HUES48 (cell line): ENCODE results near the gene HNRNPUL1.
A peak's percentile ranks its signal among the peaks of the same experiment; 100 is the strongest.
"Not testable (repeated sequence)": the region's sequence is repeated elsewhere in the genome, so short reads cannot be mapped to it uniquely, and the experiment has no call there.

Source experiments
- H3K27ac ChIP-seq: one replicate; pipeline ENCODE4 v1.7.0; 2013; ENCODE audit warnings: low read depth, low read length, inconsistent platforms
- H3K27me3 ChIP-seq: 2 replicates; pipeline ENCODE4 v1.6.1; 2013; ENCODE audit warnings: mild to moderate bottlenecking, low read length; ENCODE audit not compliant: control insufficient read depth, insufficient read depth
- H3K36me3 ChIP-seq: 2 replicates; pipeline ENCODE4 v1.6.1; 2013; ENCODE audit warnings: low read length; ENCODE audit not compliant: control insufficient read depth, insufficient read depth
- H3K4me1 ChIP-seq: 2 replicates; pipeline ENCODE4 v1.6.1; 2013; ENCODE audit warnings: mild to moderate bottlenecking, low read length; ENCODE audit not compliant: control insufficient read depth, insufficient read depth
- H3K4me3 ChIP-seq: 2 replicates; pipeline ENCODE4 v1.5.1; 2013; ENCODE audit warnings: mild to moderate bottlenecking, low read depth, low read length
- H3K9ac ChIP-seq: 2 replicates; pipeline ENCODE4 v1.6.1; 2013; ENCODE audit warnings: mild to moderate bottlenecking, low read depth, low read length, moderate library complexity
- H3K9me3 ChIP-seq: 2 replicates; pipeline ENCODE4 v1.6.1; 2013; ENCODE audit warnings: low read length; ENCODE audit not compliant: control insufficient read depth, insufficient read depth

The HNRNPUL1 gene

GRCh38 chr19:41289814-41290213 is 25.6 kb downstream of the HNRNPUL1 start:
- H3K4me1 ChIP-seq, H3K4me3 ChIP-seq, H3K27ac ChIP-seq, H3K9ac ChIP-seq, H3K9me3 ChIP-seq, H3K27me3 ChIP-seq: not testable (repeated sequence)
- H3K36me3 ChIP-seq, result peaks cover 99% of the 10 kb centered on the region

- Histone ChIP-seq H3K27ac (no peak overlapping the region), H3K27me3 (no peaks in the 10 kb centered on the region), H3K9ac (no peak overlapping the region), H3K9me3 (no peaks in the 10 kb centered on the region), H3K4me3 (no peak overlapping the region), H3K36me3 (peaks cover 100% of the 10 kb centered on the region), H3K4me1 (peaks cover under 1% of the 10 kb centered on the region; the same call in 1 of the 2 replicates)
Measured at GRCh38 chr19:41294393-41294792, 30.2 kb downstream of the HNRNPUL1 start.

- Histone ChIP-seq H3K27me3 (no peaks in the 10 kb centered on the region), H3K27ac (peak overlapping the region; percentile 32), H3K9ac (no peak overlapping the region), H3K9me3 (no peaks in the 10 kb centered on the region), H3K36me3 (peaks cover 100% of the 10 kb centered on the region), H3K4me1 (no peaks in the 10 kb centered on the region), H3K4me3 (no peak overlapping the region)
Measured at GRCh38 chr19:41295499-41295898, 31.3 kb downstream of the HNRNPUL1 start.

- no peaks in the 10 kb centered on the region for H3K4me1 ChIP-seq
- H3K27me3 ChIP-seq, result no peaks in the 10 kb centered on the region
- H3K9me3 ChIP-seq, result no peaks in the 10 kb centered on the region
- H3K36me3 ChIP-seq, result peaks cover 100% of the 10 kb centered on the region
- no peak overlapping the region for H3K4me3 ChIP-seq
- H3K9ac ChIP-seq, result no peak overlapping the region
- H3K27ac ChIP-seq, result no peak overlapping the region
Measured at GRCh38 chr19:41296433-41296871, 32.3 kb downstream of the HNRNPUL1 start.

- Histone ChIP-seq H3K36me3 (peaks cover 100% of the 10 kb centered on the region), H3K4me1 (no peaks in the 10 kb centered on the region), H3K9ac (no peak overlapping the region), H3K9me3 (no peaks in the 10 kb centered on the region), H3K4me3 (no peak overlapping the region), H3K27ac (peak overlapping the region; percentile 50), H3K27me3 (no peaks in the 10 kb centered on the region)
Measured at GRCh38 chr19:41297628-41298347, 33.6 kb downstream of the HNRNPUL1 start.

- peaks cover 100% of the 10 kb centered on the region for H3K36me3 ChIP-seq
- H3K27me3 ChIP-seq, result no peaks in the 10 kb centered on the region
- no peaks in the 10 kb centered on the region for H3K9me3 ChIP-seq
- H3K4me1 ChIP-seq, result no peaks in the 10 kb centered on the region
- H3K4me3 ChIP-seq, result no peak overlapping the region
- peak overlapping the region; percentile 32 for H3K27ac ChIP-seq
- H3K9ac ChIP-seq, result no peak overlapping the region
Measured at GRCh38 chr19:41298348-41298964, 34.3 kb downstream of the HNRNPUL1 start.

GRCh38 chr19:41299046-41299754 is 35.0 kb downstream of the HNRNPUL1 start:
- H3K27me3 ChIP-seq, result no peaks in the 10 kb centered on the region
- no peak overlapping the region for H3K4me3 ChIP-seq
- H3K4me1 ChIP-seq, result no peaks in the 10 kb centered on the region
- no peak overlapping the region for H3K9ac ChIP-seq
- no peak overlapping the region for H3K27ac ChIP-seq
- peaks cover 100% of the 10 kb centered on the region for H3K36me3 ChIP-seq
- H3K9me3 ChIP-seq, result no peaks in the 10 kb centered on the region

- H3K27ac ChIP-seq, result no peak overlapping the region
- no peaks in the 10 kb centered on the region for H3K9me3 ChIP-seq
- H3K9ac ChIP-seq, result no peak overlapping the region
- no peak overlapping the region for H3K4me3 ChIP-seq
- no peaks in the 10 kb centered on the region for H3K4me1 ChIP-seq
- peaks cover 100% of the 10 kb centered on the region for H3K36me3 ChIP-seq
- H3K27me3 ChIP-seq, result no peaks in the 10 kb centered on the region
Measured at GRCh38 chr19:41299755-41300089, 35.5 kb downstream of the HNRNPUL1 start.

- no peaks in the 10 kb centered on the region for H3K4me1 ChIP-seq
- no peak overlapping the region for H3K27ac ChIP-seq
- peaks cover 100% of the 10 kb centered on the region for H3K36me3 ChIP-seq
- no peaks in the 10 kb centered on the region for H3K9me3 ChIP-seq
- H3K27me3 ChIP-seq, result no peaks in the 10 kb centered on the region
- no peak overlapping the region for H3K9ac ChIP-seq
- no peak overlapping the region for H3K4me3 ChIP-seq
Measured at GRCh38 chr19:41300555-41300954, 36.4 kb downstream of the HNRNPUL1 start.

GRCh38 chr19:41302624-41303351 is 38.6 kb downstream of the HNRNPUL1 start:
- no peak overlapping the region for H3K4me3 ChIP-seq
- H3K9me3 ChIP-seq, result no peaks in the 10 kb centered on the region
- no peak overlapping the region for H3K27ac ChIP-seq
- no peak overlapping the region for H3K9ac ChIP-seq
- no peaks in the 10 kb centered on the region for H3K4me1 ChIP-seq
- peaks cover 100% of the 10 kb centered on the region for H3K36me3 ChIP-seq
- no peaks in the 10 kb centered on the region for H3K27me3 ChIP-seq
